Measurements from ENCODE around the gene GAPT. TPM values are rescaled to one million over a fixed set of nuclear protein-coding genes. Genes with fewer than 3 reads are reported as not detected.

The GAPT gene
- total and polyA plus RNA-seq, 2 donors (not counting 1 experiment from before 2014, with no cell fraction given): not detected

- TF ChIP-seq EZH2 (IDR thresholded peaks at IDR 0.05; ENCODE audit: low read length, missing control alignments): no peak
- TF ChIP-seq, protein P1, sequence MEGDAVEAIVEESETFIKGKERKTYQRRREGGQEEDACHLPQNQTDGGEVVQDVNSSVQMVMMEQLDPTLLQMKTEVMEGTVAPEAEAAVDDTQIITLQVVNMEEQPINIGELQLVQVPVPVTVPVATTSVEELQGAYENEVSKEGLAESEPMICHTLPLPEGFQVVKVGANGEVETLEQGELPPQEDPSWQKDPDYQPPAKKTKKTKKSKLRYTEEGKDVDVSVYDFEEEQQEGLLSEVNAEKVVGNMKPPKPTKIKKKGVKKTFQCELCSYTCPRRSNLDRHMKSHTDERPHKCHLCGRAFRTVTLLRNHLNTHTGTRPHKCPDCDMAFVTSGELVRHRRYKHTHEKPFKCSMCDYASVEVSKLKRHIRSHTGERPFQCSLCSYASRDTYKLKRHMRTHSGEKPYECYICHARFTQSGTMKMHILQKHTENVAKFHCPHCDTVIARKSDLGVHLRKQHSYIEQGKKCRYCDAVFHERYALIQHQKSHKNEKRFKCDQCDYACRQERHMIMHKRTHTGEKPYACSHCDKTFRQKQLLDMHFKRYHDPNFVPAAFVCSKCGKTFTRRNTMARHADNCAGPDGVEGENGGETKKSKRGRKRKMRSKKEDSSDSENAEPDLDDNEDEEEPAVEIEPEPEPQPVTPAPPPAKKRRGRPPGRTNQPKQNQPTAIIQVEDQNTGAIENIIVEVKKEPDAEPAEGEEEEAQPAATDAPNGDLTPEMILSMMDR (conservative IDR thresholded peaks at IDR 0.05 in 1 of 2, IDR thresholded peaks at IDR 0.05 in 1 of 2; ENCODE audit: low read depth in 1 of 2, low read length in 2 of 2): no peak
- no peak for DNase-seq (ENCODE audit: low read depth in 2 of 2)
- H3K9me3 ChIP-seq (ENCODE audit: control insufficient read depth, insufficient read depth, low read depth, low read length): no peaks in the 10 kb centered on the region
- no peak overlapping the region for H3K9ac ChIP-seq (ENCODE audit: insufficient read depth, low read length)
- H4K20me1 ChIP-seq (ENCODE audit: control insufficient read depth, extremely low read depth, insufficient read depth, low read length): no peaks in the 10 kb centered on the region
- no peak overlapping the region for H3K27ac ChIP-seq (ENCODE audit: insufficient read depth, low read length)
- H3K4me2 ChIP-seq (ENCODE audit: extremely low read depth, insufficient read depth, low read length): peak overlapping the region; percentile 11
- peak overlapping the region in 2 of 4 experiments; percentile 2 to 89 for H3K4me3 ChIP-seq (replicated peaks in 1 of 4; ENCODE audit: control extremely low read depth in 1 of 4, insufficient read depth in 1 of 4, low read depth in 3 of 4, low read length in 4 of 4)
- no peaks in the 10 kb centered on the region for H3K27me3 ChIP-seq (ENCODE audit: control insufficient read depth, insufficient read depth, low read length)
- H3K79me2 ChIP-seq (ENCODE audit: control insufficient read depth, insufficient read depth, low read length): peaks cover 22% of the 10 kb centered on the region
- H3K4me1 ChIP-seq (ENCODE audit: control insufficient read depth, extremely low read depth, insufficient read depth, low read length): no peaks in the 10 kb centered on the region
- no peak overlapping the region for H2AFZ ChIP-seq (ENCODE audit: low read length)
- peaks cover 13% of the 10 kb centered on the region for H3K36me3 ChIP-seq (ENCODE audit: control insufficient read depth, insufficient read depth, low read length)
Measured at GRCh38 chr5:58454025-58454424, 37.2 kb upstream of the GAPT start.

GRCh38 chr5:58455066-58455465, 36.2 kb upstream of the GAPT start:
- no peaks in the 10 kb centered on the region for H3K4me1 ChIP-seq (ENCODE audit: control insufficient read depth, extremely low read depth, insufficient read depth, low read length)
- H2AFZ ChIP-seq (ENCODE audit: low read length): no peak overlapping the region
- H3K9ac ChIP-seq (ENCODE audit: insufficient read depth, low read length): no peak overlapping the region
- H3K4me2 ChIP-seq (ENCODE audit: extremely low read depth, insufficient read depth, low read length): no peak overlapping the region
- no peaks in the 10 kb centered on the region for H3K9me3 ChIP-seq (ENCODE audit: control insufficient read depth, insufficient read depth, low read depth, low read length)
- no peak overlapping the region for H3K27ac ChIP-seq (ENCODE audit: insufficient read depth, low read length)
- peak overlapping the region in 2 of 4 experiments; percentile 79 to 89 for H3K4me3 ChIP-seq (replicated peaks in 1 of 4; ENCODE audit: control extremely low read depth in 1 of 4, insufficient read depth in 1 of 4, low read depth in 3 of 4, low read length in 4 of 4)
- TF ChIP-seq, protein P1 (conservative IDR thresholded peaks at IDR 0.05 in 1 of 2, IDR thresholded peaks at IDR 0.05 in 1 of 2; ENCODE audit: low read depth in 1 of 2, low read length in 2 of 2): no peak
- no peak for TF ChIP-seq EZH2 (IDR thresholded peaks at IDR 0.05; ENCODE audit: low read length, missing control alignments)
- H3K79me2 ChIP-seq (ENCODE audit: control insufficient read depth, insufficient read depth, low read length): peaks cover 31% of the 10 kb centered on the region
- H3K27me3 ChIP-seq (ENCODE audit: control insufficient read depth, insufficient read depth, low read length): no peaks in the 10 kb centered on the region
- peaks cover 13% of the 10 kb centered on the region for H3K36me3 ChIP-seq (ENCODE audit: control insufficient read depth, insufficient read depth, low read length)
- no peaks in the 10 kb centered on the region for H4K20me1 ChIP-seq (ENCODE audit: control insufficient read depth, extremely low read depth, insufficient read depth, low read length)
- DNase-seq (ENCODE audit: low read depth in 2 of 2): peak in 1 of 2 donors; percentile 81

GRCh38 chr5:58455480-58455879, 35.8 kb upstream of the GAPT start:
- no peaks in the 10 kb centered on the region for H3K4me1 ChIP-seq (ENCODE audit: control insufficient read depth, extremely low read depth, insufficient read depth, low read length)
- H3K79me2 ChIP-seq (ENCODE audit: control insufficient read depth, insufficient read depth, low read length): peaks cover 31% of the 10 kb centered on the region
- no peak overlapping the region for H3K9ac ChIP-seq (ENCODE audit: insufficient read depth, low read length)
- no peaks in the 10 kb centered on the region for H3K9me3 ChIP-seq (ENCODE audit: control insufficient read depth, insufficient read depth, low read depth, low read length)
- peak overlapping the region in 2 of 4 experiments; percentile 79 to 89 for H3K4me3 ChIP-seq (replicated peaks in 1 of 4; ENCODE audit: control extremely low read depth in 1 of 4, insufficient read depth in 1 of 4, low read depth in 3 of 4, low read length in 4 of 4)
- H3K36me3 ChIP-seq (ENCODE audit: control insufficient read depth, insufficient read depth, low read length): peaks cover 13% of the 10 kb centered on the region
- TF ChIP-seq, protein P1 (conservative IDR thresholded peaks at IDR 0.05 in 1 of 2, IDR thresholded peaks at IDR 0.05 in 1 of 2; ENCODE audit: low read depth in 1 of 2, low read length in 2 of 2): no peak
- no peak for TF ChIP-seq EZH2 (IDR thresholded peaks at IDR 0.05; ENCODE audit: low read length, missing control alignments)
- H3K27me3 ChIP-seq (ENCODE audit: control insufficient read depth, insufficient read depth, low read length): no peaks in the 10 kb centered on the region
- H3K4me2 ChIP-seq (ENCODE audit: extremely low read depth, insufficient read depth, low read length): peak overlapping the region; percentile 41
- DNase-seq (ENCODE audit: low read depth in 2 of 2): no peak
- no peak overlapping the region for H2AFZ ChIP-seq (ENCODE audit: low read length)
- no peaks in the 10 kb centered on the region for H4K20me1 ChIP-seq (ENCODE audit: control insufficient read depth, extremely low read depth, insufficient read depth, low read length)
- no peak overlapping the region for H3K27ac ChIP-seq (ENCODE audit: insufficient read depth, low read length)
